Measurements from ENCODE around the gene ZBED4.

- TF ChIP-seq CTCF (IDR thresholded peaks at IDR 0.05), result no peak
- no peak for TF ChIP-seq POLR2A (IDR thresholded peaks at IDR 0.05)
Observed at GRCh38 chr22:49856343-49856742, 2.7 kb downstream of the ZBED4 start.

Data from right lobe of liver (tissue), 4 donors.